ENCODE data around the gene MT1F.
"Not testable (repeated sequence)": the region's sequence is repeated elsewhere in the genome, so short reads cannot be mapped to it uniquely, and the experiment has no call there.

The MT1F gene

GRCh38 chr16:56657555-56658326 lies at the start of gene MT1F:
TSS of gene MT1F (plus strand) at chr16:56657959. CDS start at chr16:56658059, 100 bp downstream.
- peak; percentile 64 for DNase-seq

GRCh38 chr16:56608043-56608875 lies 49.5 kb upstream of the MT1F start, which contains the start of gene MT2A:
TSS of gene MT2A (plus strand) at chr16:56608584. CDS start at chr16:56608656, 72 bp downstream.
- DNase-seq, result peak; percentile 80

GRCh38 chr16:56608876-56609462 lies 48.8 kb upstream of the MT1F start:
- DNase-seq, result no peak

GRCh38 chr16:56609463-56609921 lies 48.3 kb upstream of the MT1F start:
- DNase-seq, result peak; percentile 63

DNA sequence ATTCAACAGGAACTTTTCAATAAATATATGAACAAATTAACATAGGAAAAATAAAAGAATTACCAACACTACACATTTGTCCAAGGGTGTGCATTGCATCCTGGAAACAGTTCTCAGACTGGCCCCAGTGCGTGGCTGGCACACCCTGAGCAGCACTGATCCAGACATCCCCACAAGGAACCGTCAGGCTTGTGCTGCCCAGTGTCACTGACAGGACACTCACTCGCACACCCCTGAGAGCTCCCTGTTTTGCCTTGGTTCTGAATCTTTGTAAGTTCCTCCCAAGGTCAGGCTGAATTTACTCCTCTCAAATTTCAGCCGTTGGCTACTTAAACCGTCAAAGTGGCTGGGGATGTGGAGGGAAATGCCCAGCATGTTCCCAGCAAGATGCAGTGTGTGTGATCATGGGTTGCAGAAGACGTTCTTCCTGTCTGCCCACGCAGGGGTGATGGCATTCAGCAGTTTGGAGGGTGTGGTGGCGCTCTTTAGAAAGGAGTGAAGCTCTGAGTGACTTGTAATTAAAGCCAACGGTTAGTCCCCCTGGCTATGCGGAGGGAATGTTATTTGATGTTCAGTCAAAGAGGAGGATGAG lies 47.6 kb upstream of the MT1F start:
- peak; percentile 39 for DNase-seq

- DNase-seq, result no peak
Measured at GRCh38 chr16:56610609-56611111, 47.1 kb upstream of the MT1F start.

DNA sequence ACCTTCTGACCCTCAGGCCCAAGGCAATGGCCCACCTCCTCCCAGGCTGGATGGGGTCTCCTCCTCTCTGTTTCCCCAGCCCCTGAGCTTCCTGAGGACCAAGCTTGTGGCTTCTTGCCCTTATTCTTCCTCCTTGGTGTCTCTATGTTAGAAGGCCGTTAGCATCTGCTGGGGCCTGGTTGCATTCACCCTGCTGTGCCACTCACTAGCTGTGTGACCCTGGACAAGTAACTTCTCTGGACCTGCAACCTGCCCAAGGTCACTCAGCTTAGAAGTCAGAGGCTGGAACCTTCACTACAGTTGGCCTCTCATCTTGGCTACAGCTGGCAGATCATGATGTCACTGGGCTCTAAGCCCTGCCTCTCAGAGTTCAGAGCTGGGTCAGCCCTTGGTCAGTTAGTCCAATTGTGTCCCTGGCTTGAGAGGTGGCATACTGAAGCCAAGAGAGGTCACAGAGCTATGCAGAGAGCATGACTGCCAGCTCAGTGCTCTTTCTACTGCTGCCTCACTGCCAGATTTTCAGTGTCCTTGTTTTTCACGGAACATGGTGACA lies 46.4 kb upstream of the MT1F start:
- DNase-seq, result no peak

DNA sequence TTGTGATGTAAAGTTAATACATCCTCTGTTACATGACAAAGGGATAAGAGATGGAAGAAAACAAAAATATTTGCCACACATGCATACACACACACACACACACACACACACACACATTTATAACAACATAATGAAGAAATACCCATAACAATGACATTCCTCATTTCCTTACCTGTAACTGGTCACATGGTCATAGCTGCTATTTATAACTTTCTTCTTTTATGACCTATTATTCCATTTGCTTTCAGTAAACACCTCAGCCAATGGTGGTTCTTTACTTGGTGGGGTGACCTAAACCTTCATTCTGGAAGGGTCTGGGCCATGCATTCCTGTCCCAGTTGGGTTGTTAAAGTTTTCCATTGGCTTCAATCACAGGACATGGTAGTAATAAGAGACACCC lies 44.1 kb upstream of the MT1F start:
- DNase-seq, result no peak

DNA sequence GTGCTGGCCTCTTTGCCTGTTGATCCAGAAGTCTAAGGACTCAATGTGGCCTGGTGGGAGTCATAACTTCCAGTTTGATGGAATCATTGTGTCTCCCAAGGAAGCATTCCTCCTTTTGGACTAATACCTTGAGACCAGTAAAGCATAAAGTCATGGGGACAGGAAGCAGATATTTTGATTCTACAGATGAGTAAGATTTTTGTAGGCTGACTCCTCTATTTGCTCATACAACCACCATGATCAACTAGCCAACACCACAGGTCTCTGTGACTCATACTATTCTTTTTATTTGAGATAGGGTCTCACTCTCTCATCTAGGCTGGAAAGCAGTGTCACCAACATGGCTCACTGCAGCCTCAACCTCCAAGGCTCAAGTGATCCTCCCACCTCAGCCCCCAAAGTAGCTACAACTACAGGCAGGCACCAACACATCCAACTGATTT lies 43.2 kb upstream of the MT1F start:
- no peak for DNase-seq

DNA sequence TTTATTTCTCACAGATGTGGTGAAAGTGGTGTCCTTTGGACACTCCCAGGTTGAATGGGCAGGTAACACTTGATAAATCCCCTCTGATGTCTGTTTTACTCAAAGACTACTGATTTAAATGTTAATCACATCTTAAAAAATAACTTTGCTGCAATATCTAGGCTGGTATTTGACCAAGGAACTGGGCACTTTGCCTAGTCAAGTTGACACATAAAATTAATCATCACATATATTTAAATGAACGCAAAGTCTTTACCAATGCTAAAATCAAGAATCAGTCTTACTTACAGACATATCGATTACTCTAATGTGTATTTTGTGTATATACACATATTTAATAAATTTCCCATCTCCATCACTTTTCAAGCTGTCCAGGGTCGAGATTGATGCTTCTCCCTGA lies 42.4 kb upstream of the MT1F start:
- no peak for DNase-seq

GRCh38 chr16:56616608-56617211 lies 41.0 kb upstream of the MT1F start:
- DNase-seq, result no peak

DNA sequence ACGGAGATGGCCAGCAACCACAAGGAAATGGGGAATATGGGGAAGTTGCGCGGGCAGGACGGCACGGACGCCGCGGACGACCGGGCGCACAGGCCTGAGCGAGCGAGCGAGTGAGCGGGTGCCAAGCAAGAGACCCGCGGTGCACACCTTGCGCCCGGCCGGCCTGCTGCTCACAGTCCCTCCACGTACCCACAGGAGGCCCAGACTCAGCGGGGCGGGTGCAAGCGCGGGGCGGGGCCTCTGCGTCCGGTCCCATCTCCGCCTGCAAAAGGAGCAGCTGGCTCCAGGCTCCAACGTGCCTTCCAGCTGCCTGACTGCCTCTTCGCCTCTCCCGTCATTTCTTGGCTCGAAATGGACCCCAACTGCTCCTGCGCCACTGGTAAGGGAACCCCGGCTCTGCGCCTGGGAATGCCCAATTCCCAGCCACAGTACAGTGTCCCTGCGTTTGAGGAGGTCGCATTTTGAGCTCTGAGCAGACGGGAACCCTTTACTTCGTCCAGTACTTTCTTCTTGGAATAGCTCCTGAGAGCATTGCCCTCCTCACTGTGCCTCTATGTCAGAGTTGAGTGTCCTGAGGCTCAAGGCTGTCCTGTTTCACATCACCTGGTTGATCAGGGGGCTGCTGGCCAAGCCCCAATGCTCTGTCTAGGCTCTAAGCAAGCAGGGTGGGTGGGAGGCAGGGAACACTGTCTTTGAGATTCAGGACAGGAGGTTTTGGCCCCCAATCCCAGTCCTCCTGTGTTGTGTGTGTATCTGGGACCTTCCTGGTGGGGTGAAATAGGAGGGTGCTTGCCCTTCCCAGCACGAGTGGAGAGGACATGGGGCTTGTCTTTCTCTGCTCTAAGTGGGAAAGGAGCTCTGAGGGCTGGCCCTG lies 40.3 kb upstream of the MT1F start:
- peak; percentile 36 for DNase-seq

DNA sequence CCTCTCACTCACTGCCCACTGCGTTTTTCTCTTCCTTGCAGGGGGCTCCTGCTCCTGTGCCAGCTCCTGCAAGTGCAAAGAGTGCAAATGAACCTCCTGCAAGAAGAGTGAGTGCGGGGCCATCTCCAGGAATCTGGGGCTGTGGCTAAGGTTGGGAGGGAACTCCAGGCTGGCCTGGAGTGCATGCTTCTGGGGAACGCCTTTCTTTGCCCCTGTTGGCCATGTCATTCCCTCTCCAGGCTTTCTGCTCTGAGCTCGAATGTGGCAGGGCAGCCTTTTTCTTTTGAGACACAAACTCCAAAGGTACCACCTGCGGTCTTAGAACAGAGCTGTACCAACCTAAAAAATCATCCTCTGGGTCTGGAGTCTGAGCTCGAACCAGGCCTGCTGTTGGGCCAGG lies 39.6 kb upstream of the MT1F start:
- no peak for DNase-seq

DNA sequence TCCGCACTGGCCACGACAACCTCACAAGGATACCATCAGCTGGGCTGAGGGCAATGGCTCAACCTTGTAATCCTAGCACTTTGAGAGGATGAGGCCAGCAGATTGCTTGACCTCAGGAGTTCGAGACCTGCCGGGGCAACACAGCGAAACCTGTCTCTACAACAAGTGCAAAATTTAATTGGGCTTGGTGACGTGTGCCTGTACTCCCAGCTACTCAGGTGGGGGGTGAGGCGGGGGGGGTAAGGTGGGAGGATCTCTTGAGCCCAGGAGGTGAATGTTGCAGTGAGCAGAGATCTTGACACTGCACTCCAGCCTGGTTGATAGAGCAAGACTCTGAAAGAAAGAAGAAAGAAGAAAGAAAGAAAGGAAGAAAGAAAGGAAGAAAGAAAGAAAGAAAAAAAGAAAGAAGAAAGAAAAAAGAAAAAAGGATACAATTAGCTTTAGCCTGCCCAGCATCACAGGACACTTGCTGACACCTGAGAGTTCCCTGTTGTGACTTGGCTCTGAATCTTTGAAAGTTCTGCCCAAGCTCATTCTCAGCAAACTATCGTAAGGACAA lies 37.3 kb upstream of the MT1F start:
- no peak for DNase-seq

DNA sequence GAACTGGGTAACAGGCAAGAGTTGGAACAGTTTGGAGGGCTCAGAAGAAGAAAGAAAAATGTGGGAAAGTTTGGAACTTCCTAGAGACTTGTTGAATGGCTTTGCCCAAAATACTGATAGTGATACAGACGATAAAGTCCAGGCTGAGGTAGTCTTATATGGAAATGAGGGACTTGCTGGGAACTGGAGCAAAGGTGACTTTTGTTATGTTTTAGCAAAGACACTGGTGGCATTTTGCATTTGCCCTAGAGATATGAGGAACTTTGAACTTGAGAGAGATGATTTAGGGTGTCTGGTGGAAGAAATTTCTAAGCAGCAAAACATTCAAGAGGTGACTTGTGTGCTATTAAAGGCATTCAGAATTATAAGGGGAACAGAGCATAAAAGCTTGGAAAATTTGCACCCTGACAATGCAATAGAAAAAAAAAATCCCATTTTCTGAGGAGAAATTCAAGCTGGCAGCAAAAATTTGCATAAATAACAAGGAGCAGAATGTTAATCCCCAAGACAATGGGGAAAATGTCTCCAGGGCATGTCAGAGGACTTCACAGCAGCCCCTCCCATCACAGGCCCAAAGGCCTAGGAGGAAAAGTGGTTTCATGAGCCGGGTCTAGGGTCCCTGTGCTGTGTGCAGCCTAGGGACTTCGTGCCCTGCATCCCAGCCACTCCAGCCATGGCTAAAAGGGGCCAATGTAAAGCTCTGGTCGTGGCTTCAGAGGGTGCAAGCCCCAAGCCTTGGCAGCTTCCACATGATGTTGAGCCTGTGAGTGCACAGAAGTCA lies 35.9 kb upstream of the MT1F start:
- not testable (repeated sequence) for DNase-seq

- not testable (repeated sequence) for DNase-seq
Measured at GRCh38 chr16:56623184-56623583, 34.6 kb upstream of the MT1F start.

- DNase-seq, result no peak
Measured at GRCh38 chr16:56623637-56624036, 34.1 kb upstream of the MT1F start.

DNA sequence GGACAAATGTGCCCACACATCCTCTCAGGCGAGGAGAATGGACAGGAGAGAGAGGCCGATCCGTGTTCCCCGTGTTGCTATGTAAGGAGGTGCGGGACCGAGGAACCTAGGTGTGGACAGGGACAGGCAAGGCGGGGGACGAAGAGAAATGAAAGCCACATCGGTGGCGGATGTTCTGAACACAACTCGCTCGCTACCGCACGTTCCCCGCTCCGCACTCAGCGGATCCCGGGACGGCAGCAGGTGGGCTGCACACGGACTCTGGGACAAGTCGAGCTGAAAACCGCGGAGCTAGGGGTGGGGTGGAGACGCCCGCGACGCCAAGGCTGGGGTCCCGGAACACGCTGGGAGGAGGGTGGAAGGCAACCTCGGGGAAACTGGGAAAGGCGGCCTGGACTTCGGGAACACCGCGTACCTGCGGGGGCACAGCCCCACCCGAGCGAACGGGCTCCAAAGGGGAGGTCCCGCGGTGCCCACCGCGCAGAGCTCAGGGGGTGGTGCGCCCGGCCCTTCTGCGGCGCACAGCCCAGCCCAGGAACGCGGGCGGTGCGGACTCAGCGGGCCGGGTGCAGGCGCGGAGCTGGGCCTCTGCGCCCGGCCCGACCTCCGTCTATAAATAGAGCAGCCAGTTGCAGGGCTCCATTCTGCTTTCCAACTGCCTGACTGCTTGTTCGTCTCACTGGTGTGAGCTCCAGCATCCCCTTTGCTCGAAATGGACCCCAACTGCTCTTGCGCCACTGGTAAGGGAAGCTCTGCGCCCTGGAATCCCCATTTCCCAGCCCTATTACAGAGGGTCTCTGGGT lies 32.4 kb upstream of the MT1F start, which contains the start of gene MT1E:
Gene MT1E (plus strand): TSS at position 642 of the 803 bp plus-strand sequence. CDS start 71 bp downstream, at position 713.
- no peak for DNase-seq
